Measurements from ENCODE around the gene TAOK3.

GRCh38 chr12:118307069-118307954 is 65.4 kb downstream of the TAOK3 start:
- no peak for TF ChIP-seq CTCF (IDR thresholded peaks at IDR 0.05)
- TF ChIP-seq POLR2A (IDR thresholded peaks at IDR 0.05), result no peak
